ENCODE measurements around the gene RCOR1.
A peak's percentile ranks its signal among the peaks of the same experiment; 100 is the strongest.

RCOR1 gene

GRCh38 chr14:102691763-102692162 lies 99.3 kb downstream of the RCOR1 start:
- H3K9me3 ChIP-seq (ENCODE audit: severe bottlenecking) = no peaks in the 10 kb centered on the region
- no peaks in the 10 kb centered on the region; the same call in 1 of the 2 replicates for H3K36me3 ChIP-seq
- no peaks in the 10 kb centered on the region for H3K27me3 ChIP-seq (ENCODE audit: insufficient read depth, low read depth, severe bottlenecking)
- no peak overlapping the region for H3K27ac ChIP-seq
- no peak overlapping the region for H3K4me3 ChIP-seq (ENCODE audit: low read depth, low read length)
- no peak for TF ChIP-seq CTCF (IDR thresholded peaks at IDR 0.05; ENCODE audit: low read depth, low read length)
- DNase-seq = no peak

GRCh38 chr14:102692334-102692733 lies 99.9 kb downstream of the RCOR1 start:
- TF ChIP-seq CTCF (IDR thresholded peaks at IDR 0.05; ENCODE audit: low read depth, low read length) = no peak
- Histone ChIP-seq H3K27ac (no peak overlapping the region), H3K9me3 (ENCODE audit: severe bottlenecking) (no peaks in the 10 kb centered on the region), H3K27me3 (ENCODE audit: insufficient read depth, low read depth, severe bottlenecking) (no peaks in the 10 kb centered on the region), H3K4me3 (ENCODE audit: low read depth, low read length) (no peak overlapping the region), H3K36me3 (no peaks in the 10 kb centered on the region)
- no peak for DNase-seq

GRCh38 chr14:102693006-102693755 lies 100.7 kb downstream of the RCOR1 start:
- no peaks in the 10 kb centered on the region for H3K36me3 ChIP-seq
- peak; percentile 31 for DNase-seq
- no peak overlapping the region for H3K4me3 ChIP-seq (ENCODE audit: low read depth, low read length)
- H3K9me3 ChIP-seq (ENCODE audit: severe bottlenecking) = no peaks in the 10 kb centered on the region
- no peaks in the 10 kb centered on the region for H3K27me3 ChIP-seq (ENCODE audit: insufficient read depth, low read depth, severe bottlenecking)
- H3K27ac ChIP-seq = peak overlapping the region; percentile 75
- no peak for TF ChIP-seq CTCF (IDR thresholded peaks at IDR 0.05; ENCODE audit: low read depth, low read length)

- H3K4me3 ChIP-seq (ENCODE audit: low read depth, low read length) = no peak overlapping the region
- no peaks in the 10 kb centered on the region for H3K36me3 ChIP-seq
- peak; percentile 73 for DNase-seq
- no peaks in the 10 kb centered on the region for H3K9me3 ChIP-seq (ENCODE audit: severe bottlenecking)
- H3K27ac ChIP-seq = peak overlapping the region; percentile 75
- peak; percentile 49 for TF ChIP-seq CTCF (IDR thresholded peaks at IDR 0.05; ENCODE audit: low read depth, low read length)
- H3K27me3 ChIP-seq (ENCODE audit: insufficient read depth, low read depth, severe bottlenecking) = no peaks in the 10 kb centered on the region
Observed at GRCh38 chr14:102694530-102695166, 102.2 kb downstream of the RCOR1 start.

GRCh38 chr14:102695167-102695555 lies 102.7 kb downstream of the RCOR1 start:
- no peak overlapping the region for H3K4me3 ChIP-seq (ENCODE audit: low read depth, low read length)
- no peaks in the 10 kb centered on the region for H3K27me3 ChIP-seq (ENCODE audit: insufficient read depth, low read depth, severe bottlenecking)
- peak overlapping the region; percentile 75 for H3K27ac ChIP-seq
- no peak for DNase-seq
- TF ChIP-seq CTCF (IDR thresholded peaks at IDR 0.05; ENCODE audit: low read depth, low read length) = no peak
- H3K36me3 ChIP-seq = no peaks in the 10 kb centered on the region
- H3K9me3 ChIP-seq (ENCODE audit: severe bottlenecking) = no peaks in the 10 kb centered on the region

Measured in WERI-Rb-1 (cell line).